Subcutaneous adipose tissue (tissue), 4 donors: ENCODE data around the gene NOS1AP. TPM values are rescaled to one million over a fixed set of nuclear protein-coding genes. Genes with fewer than 3 reads are reported as not detected.

ENCODE experiments used
- CTCF ChIP-seq: fragments of 450-650 bp; IDR thresholded peaks from one replicate; pipeline ENCODE4 v1.5.1; 2016; ENCODE audit warnings: low read depth, mild to moderate bottlenecking, control low read depth, antibody characterized with exemption, moderate library complexity
- total RNA-seq, 4 donors: library from RNA; depleted of rRNA; stranded (reverse); fragments of >200 nt; gene quantifications; one replicate each; pipeline ENCODE4 v1.1.0, GENCODE V29; 2016

The NOS1AP gene
- total RNA-seq, 4 donors from 2014 or later: 0.51 to 5.1 (median 0.96) TPM

- no peak for TF ChIP-seq CTCF
Observed at GRCh38 chr1:162300057-162300917, 230.8 kb downstream of the NOS1AP start.

- no peak for TF ChIP-seq CTCF
Observed at GRCh38 chr1:162301696-162302095, 232.2 kb downstream of the NOS1AP start.

- no peak for TF ChIP-seq CTCF
Observed at GRCh38 chr1:162302306-162303003, 233.0 kb downstream of the NOS1AP start.

GRCh38 chr1:162303004-162303344 lies 233.5 kb downstream of the NOS1AP start:
- TF ChIP-seq CTCF: no peak

- TF ChIP-seq CTCF: no peak
Observed at GRCh38 chr1:162304736-162305135, 235.2 kb downstream of the NOS1AP start.

- no peak for TF ChIP-seq CTCF
Observed at GRCh38 chr1:162305969-162306368, 236.5 kb downstream of the NOS1AP start.

- TF ChIP-seq CTCF: no peak
Observed at GRCh38 chr1:162310337-162310736, 240.8 kb downstream of the NOS1AP start.
